Measurements from ENCODE around the gene SELENOW.

The SELENOW gene

DNA sequence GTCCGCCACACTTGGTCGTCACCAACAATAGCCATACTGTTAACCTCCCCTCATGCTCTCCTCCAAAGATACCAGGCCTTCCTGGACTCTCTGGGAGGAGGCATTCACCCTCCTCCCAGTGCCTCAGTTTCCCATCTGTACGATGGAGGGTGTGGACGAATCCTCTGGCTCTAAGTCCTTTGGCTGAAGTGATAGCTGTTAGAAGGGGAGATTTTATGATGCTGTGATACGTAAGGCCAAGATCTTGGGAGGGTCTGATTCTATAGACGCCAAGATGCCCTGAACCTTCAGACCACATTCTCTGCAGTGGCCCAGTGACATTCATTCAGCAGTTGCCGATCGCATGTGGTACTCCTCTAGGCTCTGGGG, 48.0 kb upstream of the SELENOW start:
- H3K4me2 ChIP-seq (ENCODE audit: low read depth, low read length, poor library complexity, severe bottlenecking): no peak overlapping the region
- H3K9me3 ChIP-seq (ENCODE audit: insufficient read depth, low read length): no peaks in the 10 kb centered on the region
- no peaks in the 10 kb centered on the region for H3K9me2 ChIP-seq (replicated peaks; ENCODE audit: insufficient read depth, low read length)
- no peak overlapping the region for H2AFZ ChIP-seq (ENCODE audit: low read depth, low read length, severe bottlenecking)
- no peaks in the 10 kb centered on the region for H3K36me3 ChIP-seq (ENCODE audit: low read length)
- no peak overlapping the region for H3K27ac ChIP-seq (ENCODE audit: low read depth, low read length)
- H3K79me2 ChIP-seq (ENCODE audit: insufficient read depth, low read length): no peaks in the 10 kb centered on the region
- H3F3A ChIP-seq (ENCODE audit: insufficient read depth): no peaks in the 10 kb centered on the region
- no peak overlapping the region for H3K4me3 ChIP-seq (ENCODE audit: insufficient read depth, low read length, poor library complexity, severe bottlenecking)
- no peaks in the 10 kb centered on the region for H3K27me3 ChIP-seq (ENCODE audit: low read length)
- H3K9ac ChIP-seq (ENCODE audit: low read length): no peak overlapping the region
- H4K20me1 ChIP-seq (ENCODE audit: low read depth, low read length): no peaks in the 10 kb centered on the region
- TF ChIP-seq, protein P1, sequence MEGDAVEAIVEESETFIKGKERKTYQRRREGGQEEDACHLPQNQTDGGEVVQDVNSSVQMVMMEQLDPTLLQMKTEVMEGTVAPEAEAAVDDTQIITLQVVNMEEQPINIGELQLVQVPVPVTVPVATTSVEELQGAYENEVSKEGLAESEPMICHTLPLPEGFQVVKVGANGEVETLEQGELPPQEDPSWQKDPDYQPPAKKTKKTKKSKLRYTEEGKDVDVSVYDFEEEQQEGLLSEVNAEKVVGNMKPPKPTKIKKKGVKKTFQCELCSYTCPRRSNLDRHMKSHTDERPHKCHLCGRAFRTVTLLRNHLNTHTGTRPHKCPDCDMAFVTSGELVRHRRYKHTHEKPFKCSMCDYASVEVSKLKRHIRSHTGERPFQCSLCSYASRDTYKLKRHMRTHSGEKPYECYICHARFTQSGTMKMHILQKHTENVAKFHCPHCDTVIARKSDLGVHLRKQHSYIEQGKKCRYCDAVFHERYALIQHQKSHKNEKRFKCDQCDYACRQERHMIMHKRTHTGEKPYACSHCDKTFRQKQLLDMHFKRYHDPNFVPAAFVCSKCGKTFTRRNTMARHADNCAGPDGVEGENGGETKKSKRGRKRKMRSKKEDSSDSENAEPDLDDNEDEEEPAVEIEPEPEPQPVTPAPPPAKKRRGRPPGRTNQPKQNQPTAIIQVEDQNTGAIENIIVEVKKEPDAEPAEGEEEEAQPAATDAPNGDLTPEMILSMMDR (IDR thresholded peaks at IDR 0.05; ENCODE audit: insufficient read depth, low read length, poor library complexity, severe bottlenecking): no peak
- no peak for TF ChIP-seq EZH2phosphoT487 (conservative IDR thresholded peaks at IDR 0.05; ENCODE audit: low read length)

DNA sequence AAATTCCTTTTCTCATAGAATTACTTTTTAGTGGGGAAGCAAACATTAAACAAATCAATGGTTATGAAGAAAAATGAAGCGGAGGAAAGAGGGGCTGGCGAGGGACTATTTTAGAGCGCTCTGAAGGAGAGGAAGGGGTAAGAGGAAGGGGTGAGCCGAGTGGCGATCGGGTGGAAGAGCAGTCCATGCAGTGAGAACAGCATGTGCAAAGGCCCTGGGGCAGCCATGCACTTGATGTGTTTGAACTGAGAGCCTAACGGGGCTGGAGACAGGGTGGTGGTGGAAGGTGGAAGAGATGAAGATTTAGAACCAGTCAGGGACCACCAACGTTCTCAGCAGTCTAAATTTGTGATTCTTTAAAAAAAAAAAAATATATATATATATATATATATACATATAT, 47.6 kb upstream of the SELENOW start:
- no peak overlapping the region for H3K4me2 ChIP-seq (ENCODE audit: low read depth, low read length, poor library complexity, severe bottlenecking)
- no peaks in the 10 kb centered on the region for H3F3A ChIP-seq (ENCODE audit: insufficient read depth)
- no peaks in the 10 kb centered on the region for H3K9me3 ChIP-seq (ENCODE audit: insufficient read depth, low read length)
- H3K9me2 ChIP-seq (replicated peaks; ENCODE audit: insufficient read depth, low read length): no peaks in the 10 kb centered on the region
- H3K4me3 ChIP-seq (ENCODE audit: insufficient read depth, low read length, poor library complexity, severe bottlenecking): no peak overlapping the region
- no peaks in the 10 kb centered on the region for H4K20me1 ChIP-seq (ENCODE audit: low read depth, low read length)
- H2AFZ ChIP-seq (ENCODE audit: low read depth, low read length, severe bottlenecking): no peak overlapping the region
- no peaks in the 10 kb centered on the region for H3K36me3 ChIP-seq (ENCODE audit: low read length)
- H3K27me3 ChIP-seq (ENCODE audit: low read length): no peaks in the 10 kb centered on the region
- TF ChIP-seq, protein P1 (IDR thresholded peaks at IDR 0.05; ENCODE audit: insufficient read depth, low read length, poor library complexity, severe bottlenecking): no peak
- no peak for TF ChIP-seq EZH2phosphoT487 (conservative IDR thresholded peaks at IDR 0.05; ENCODE audit: low read length)
- H3K9ac ChIP-seq (ENCODE audit: low read length): no peak overlapping the region
- no peak overlapping the region for H3K27ac ChIP-seq (ENCODE audit: low read depth, low read length)
- no peaks in the 10 kb centered on the region for H3K79me2 ChIP-seq (ENCODE audit: insufficient read depth, low read length)

DNA sequence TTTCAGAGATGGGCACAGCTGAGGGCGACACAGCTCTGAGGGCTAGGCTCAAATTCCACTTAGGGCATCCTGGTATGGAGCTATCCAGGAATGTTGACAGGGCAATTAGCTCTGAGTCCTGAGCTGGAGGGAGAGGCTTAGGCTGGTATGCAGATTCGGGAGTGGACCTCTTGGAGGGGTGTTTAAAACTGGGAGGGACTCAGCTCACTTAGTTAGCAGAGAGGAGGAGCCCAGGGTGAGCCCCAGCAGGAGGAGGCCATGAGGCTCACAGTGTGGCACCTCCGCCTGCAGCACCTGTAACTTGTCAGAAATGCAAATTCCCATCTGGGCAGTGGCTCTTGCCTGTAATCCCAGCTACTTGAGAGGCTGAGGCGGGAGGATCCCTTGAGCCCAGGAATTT, 43.4 kb upstream of the SELENOW start:
- H3K36me3 ChIP-seq (ENCODE audit: low read length): no peaks in the 10 kb centered on the region

DNA sequence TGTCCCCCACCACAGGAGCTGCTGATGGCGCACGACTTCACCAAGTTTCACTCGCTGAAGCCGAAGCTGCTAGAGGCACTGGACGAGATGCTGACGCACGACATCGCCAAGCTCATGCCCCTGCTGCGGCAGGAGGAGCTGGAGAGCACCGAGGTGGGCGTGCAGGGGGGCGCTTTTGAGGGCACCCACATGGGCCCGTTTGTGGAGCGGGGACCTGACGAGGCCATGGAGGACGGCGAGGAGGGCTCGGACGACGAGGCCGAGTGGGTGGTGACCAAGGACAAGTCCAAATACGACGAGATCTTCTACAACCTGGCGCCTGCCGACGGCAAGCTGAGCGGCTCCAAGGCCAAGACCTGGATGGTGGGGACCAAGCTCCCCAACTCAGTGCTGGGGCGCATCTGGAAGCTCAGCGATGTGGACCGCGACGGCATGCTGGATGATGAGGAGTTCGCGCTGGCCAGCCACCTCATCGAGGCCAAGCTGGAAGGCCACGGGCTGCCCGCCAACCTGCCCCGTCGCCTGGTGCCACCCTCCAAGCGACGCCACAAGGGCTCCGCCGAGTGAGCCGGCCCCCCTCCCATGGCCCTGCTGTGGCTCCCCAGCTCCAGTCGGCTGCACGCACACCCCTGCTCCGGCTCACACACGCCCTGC, 37.5 kb upstream of the SELENOW start:
- Histone ChIP-seq H3K9ac (ENCODE audit: low read length) (no peak overlapping the region), H3K27me3 (ENCODE audit: low read length) (no peaks in the 10 kb centered on the region), H3K4me3 (ENCODE audit: insufficient read depth, low read length, poor library complexity, severe bottlenecking) (no peak overlapping the region), H3K36me3 (ENCODE audit: low read length) (no peaks in the 10 kb centered on the region), H3K4me2 (ENCODE audit: low read depth, low read length, poor library complexity, severe bottlenecking) (no peak overlapping the region), H4K20me1 (ENCODE audit: low read depth, low read length) (no peaks in the 10 kb centered on the region), H3K27ac (ENCODE audit: low read depth, low read length) (no peak overlapping the region), H3K79me2 (ENCODE audit: insufficient read depth, low read length) (peaks cover 3% of the 10 kb centered on the region), H3K9me2 (replicated peaks; ENCODE audit: insufficient read depth, low read length) (no peaks in the 10 kb centered on the region), H3K9me3 (ENCODE audit: insufficient read depth, low read length) (no peaks in the 10 kb centered on the region), H2AFZ (ENCODE audit: low read depth, low read length, severe bottlenecking) (no peak overlapping the region), H3F3A (ENCODE audit: insufficient read depth) (no peaks in the 10 kb centered on the region)
- TF ChIP-seq, protein P1 (IDR thresholded peaks at IDR 0.05; ENCODE audit: insufficient read depth, low read length, poor library complexity, severe bottlenecking): no peak
- no peak for TF ChIP-seq EZH2phosphoT487 (conservative IDR thresholded peaks at IDR 0.05; ENCODE audit: low read length)

More for the DNA sequence above, 43.4 kb upstream of the SELENOW start:
- no peaks in the 10 kb centered on the region for H3K9me2 ChIP-seq (replicated peaks; ENCODE audit: insufficient read depth, low read length)
- no peak for TF ChIP-seq EZH2phosphoT487 (conservative IDR thresholded peaks at IDR 0.05; ENCODE audit: low read length)
- no peaks in the 10 kb centered on the region for H3K27me3 ChIP-seq (ENCODE audit: low read length)
- no peak overlapping the region for H3K27ac ChIP-seq (ENCODE audit: low read depth, low read length)
- H3K9me3 ChIP-seq (ENCODE audit: insufficient read depth, low read length): no peaks in the 10 kb centered on the region
- no peaks in the 10 kb centered on the region for H4K20me1 ChIP-seq (ENCODE audit: low read depth, low read length)
- no peak overlapping the region for H3K4me3 ChIP-seq (ENCODE audit: insufficient read depth, low read length, poor library complexity, severe bottlenecking)
- no peaks in the 10 kb centered on the region for H3K79me2 ChIP-seq (ENCODE audit: insufficient read depth, low read length)
- H3F3A ChIP-seq (ENCODE audit: insufficient read depth): no peaks in the 10 kb centered on the region
- no peak overlapping the region for H2AFZ ChIP-seq (ENCODE audit: low read depth, low read length, severe bottlenecking)
- no peak overlapping the region for H3K9ac ChIP-seq (ENCODE audit: low read length)
- H3K4me2 ChIP-seq (ENCODE audit: low read depth, low read length, poor library complexity, severe bottlenecking): no peak overlapping the region

Measured in SU-DHL-6 (cell line).